Measurements from ENCODE around the gene CSRP1. TPM values are rescaled to one million over a fixed set of nuclear protein-coding genes. Genes with fewer than 3 reads are reported as not detected.

The CSRP1 gene
- total and polyA plus RNA-seq, 2 of the 13 experiments (the other 11 are each of a cell fraction or from before 2014, with no cell fraction given), result 17.7 to 68.9 TPM

DNA sequence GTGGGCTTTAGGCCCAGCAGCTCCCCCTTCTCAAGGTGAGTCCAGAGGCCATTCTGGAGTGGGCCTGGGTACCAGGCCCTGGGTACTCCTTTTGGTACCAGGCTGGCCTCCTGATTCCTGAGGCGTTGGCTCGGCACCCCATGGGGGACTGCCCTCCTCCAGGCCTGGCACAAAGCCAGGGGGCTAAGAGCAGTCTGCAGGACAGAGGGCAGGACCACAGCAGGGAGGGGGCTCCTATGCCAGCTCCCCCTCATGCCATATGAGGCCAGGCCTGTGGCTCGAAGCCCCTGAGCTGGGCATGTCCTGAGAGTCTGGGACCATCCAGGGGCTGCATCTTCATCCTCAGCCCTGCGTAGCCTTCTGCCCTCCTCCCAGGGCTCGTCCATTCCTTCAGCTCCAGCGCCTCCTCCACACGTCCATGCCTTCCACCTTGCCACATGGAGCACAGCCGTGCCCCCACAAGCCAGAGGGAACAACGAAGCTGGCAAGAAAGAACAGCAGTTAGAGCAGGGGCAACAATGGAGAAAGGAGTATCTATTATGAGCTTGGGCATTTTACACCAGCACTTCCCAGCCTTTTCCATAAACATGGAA, 41.1 kb downstream of the CSRP1 start:
- CTCF ChIA-PET (ENCODE audit: low intra/inter-chr PET ratio, low total read pairs), result no interaction called here
- H3K36me3 ChIP-seq (replicated peaks in 1 of 2; ENCODE audit: control insufficient read depth in 1 of 2, insufficient read depth in 2 of 2, low read length in 2 of 2), result peaks cover 2 to 6% of the 10 kb centered on the region in 2 experiments; a peak in 2 of 5 replicates
- H3K9me3 ChIP-seq (ENCODE audit: low read length), result no peaks in the 10 kb centered on the region
- 0 out of 2 replicates have a peak, but pooled peaks cover 15% of the 10 kb centered on the region for H4K20me1 ChIP-seq (ENCODE audit: insufficient read depth, low read length)
- H2AFZ ChIP-seq (ENCODE audit: low read length), result no peak overlapping the region
- FAIRE-seq (no peak), DNase-seq (ENCODE audit: low spot score) (no peak), ATAC-seq (no peak)
- POLR2A ChIA-PET, result no interaction called here
- peaks cover 27% of the 10 kb centered on the region for H3K79me2 ChIP-seq (ENCODE audit: insufficient read depth, low read length)
- TF ChIP-seq AGO2 (optimal IDR thresholded peaks at IDR 0.05; ENCODE audit: low read depth, low read length), result peak; percentile 58
- TF ChIP-seq, protein P1, sequence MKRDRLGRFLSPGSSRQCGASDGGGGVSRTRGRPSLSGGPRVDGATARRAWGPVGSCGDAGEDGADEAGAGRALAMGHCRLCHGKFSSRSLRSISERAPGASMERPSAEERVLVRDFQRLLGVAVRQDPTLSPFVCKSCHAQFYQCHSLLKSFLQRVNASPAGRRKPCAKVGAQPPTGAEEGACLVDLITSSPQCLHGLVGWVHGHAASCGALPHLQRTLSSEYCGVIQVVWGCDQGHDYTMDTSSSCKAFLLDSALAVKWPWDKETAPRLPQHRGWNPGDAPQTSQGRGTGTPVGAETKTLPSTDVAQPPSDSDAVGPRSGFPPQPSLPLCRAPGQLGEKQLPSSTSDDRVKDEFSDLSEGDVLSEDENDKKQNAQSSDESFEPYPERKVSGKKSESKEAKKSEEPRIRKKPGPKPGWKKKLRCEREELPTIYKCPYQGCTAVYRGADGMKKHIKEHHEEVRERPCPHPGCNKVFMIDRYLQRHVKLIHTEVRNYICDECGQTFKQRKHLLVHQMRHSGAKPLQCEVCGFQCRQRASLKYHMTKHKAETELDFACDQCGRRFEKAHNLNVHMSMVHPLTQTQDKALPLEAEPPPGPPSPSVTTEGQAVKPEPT (CRISPR knock-in tag; IDR thresholded peaks at IDR 0.05; ENCODE audit: low read depth), result no peak
- no peak for TF ChIP-seq IKZF4 (CRISPR knock-in tag; IDR thresholded peaks at IDR 0.05; ENCODE audit: borderline replicate concordance, low read depth, not compliant biosample characterization)
- no peak for TF ChIP-seq ATRX (CRISPR knock-in tag; IDR thresholded peaks at IDR 0.05; ENCODE audit: borderline replicate concordance)
- TF ChIP-seq, protein P2, sequence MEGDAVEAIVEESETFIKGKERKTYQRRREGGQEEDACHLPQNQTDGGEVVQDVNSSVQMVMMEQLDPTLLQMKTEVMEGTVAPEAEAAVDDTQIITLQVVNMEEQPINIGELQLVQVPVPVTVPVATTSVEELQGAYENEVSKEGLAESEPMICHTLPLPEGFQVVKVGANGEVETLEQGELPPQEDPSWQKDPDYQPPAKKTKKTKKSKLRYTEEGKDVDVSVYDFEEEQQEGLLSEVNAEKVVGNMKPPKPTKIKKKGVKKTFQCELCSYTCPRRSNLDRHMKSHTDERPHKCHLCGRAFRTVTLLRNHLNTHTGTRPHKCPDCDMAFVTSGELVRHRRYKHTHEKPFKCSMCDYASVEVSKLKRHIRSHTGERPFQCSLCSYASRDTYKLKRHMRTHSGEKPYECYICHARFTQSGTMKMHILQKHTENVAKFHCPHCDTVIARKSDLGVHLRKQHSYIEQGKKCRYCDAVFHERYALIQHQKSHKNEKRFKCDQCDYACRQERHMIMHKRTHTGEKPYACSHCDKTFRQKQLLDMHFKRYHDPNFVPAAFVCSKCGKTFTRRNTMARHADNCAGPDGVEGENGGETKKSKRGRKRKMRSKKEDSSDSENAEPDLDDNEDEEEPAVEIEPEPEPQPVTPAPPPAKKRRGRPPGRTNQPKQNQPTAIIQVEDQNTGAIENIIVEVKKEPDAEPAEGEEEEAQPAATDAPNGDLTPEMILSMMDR (CRISPR knock-in tag; IDR thresholded peaks at IDR 0.05), result no peak
- TF ChIP-seq, protein P3, sequence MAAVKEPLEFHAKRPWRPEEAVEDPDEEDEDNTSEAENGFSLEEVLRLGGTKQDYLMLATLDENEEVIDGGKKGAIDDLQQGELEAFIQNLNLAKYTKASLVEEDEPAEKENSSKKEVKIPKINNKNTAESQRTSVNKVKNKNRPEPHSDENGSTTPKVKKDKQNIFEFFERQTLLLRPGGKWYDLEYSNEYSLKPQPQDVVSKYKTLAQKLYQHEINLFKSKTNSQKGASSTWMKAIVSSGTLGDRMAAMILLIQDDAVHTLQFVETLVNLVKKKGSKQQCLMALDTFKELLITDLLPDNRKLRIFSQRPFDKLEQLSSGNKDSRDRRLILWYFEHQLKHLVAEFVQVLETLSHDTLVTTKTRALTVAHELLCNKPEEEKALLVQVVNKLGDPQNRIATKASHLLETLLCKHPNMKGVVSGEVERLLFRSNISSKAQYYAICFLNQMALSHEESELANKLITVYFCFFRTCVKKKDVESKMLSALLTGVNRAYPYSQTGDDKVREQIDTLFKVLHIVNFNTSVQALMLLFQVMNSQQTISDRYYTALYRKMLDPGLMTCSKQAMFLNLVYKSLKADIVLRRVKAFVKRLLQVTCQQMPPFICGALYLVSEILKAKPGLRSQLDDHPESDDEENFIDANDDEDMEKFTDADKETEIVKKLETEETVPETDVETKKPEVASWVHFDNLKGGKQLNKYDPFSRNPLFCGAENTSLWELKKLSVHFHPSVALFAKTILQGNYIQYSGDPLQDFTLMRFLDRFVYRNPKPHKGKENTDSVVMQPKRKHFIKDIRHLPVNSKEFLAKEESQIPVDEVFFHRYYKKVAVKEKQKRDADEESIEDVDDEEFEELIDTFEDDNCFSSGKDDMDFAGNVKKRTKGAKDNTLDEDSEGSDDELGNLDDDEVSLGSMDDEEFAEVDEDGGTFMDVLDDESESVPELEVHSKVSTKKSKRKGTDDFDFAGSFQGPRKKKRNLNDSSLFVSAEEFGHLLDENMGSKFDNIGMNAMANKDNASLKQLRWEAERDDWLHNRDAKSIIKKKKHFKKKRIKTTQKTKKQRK (IDR thresholded peaks at IDR 0.05; ENCODE audit: low read length), result no peak
- intact Hi-C loops (cut with micrococcal nuclease; ENCODE audit: unreplicated experiment) (no loop called here), in situ Hi-C loops (cut with HindIII; ENCODE audit: extremely low pct_ligation_motif_present, low pct_unique_long_range_greater_than_20kb) (no loop called here)
- H3K4me3 ChIP-seq (replicated peaks in 1 of 3; ENCODE audit: insufficient read depth in 1 of 3, low read depth in 2 of 3, low read length in 3 of 3), result no peak overlapping the region
- H3K27me3 ChIP-seq (ENCODE audit: control insufficient read depth in 1 of 2, insufficient read depth in 2 of 2, low read length in 2 of 2), result peaks cover 0 to 15% of the 10 kb centered on the region in 2 experiments; a peak in 2 of 5 replicates
- no peak overlapping the region for H3K9ac ChIP-seq (ENCODE audit: insufficient read depth, low read depth, low read length)
- H3K4me1 ChIP-seq (ENCODE audit: insufficient read depth, low read length), result peaks cover 66% of the 10 kb centered on the region
- peak overlapping the region; percentile 83; the same call in 1 of the 2 replicates for H3K4me2 ChIP-seq (ENCODE audit: low read depth, low read length)
- 98% methylated on average over 7 of the region's 9 CpGs for WGBS (ENCODE audit: low lambda C conversion rate)
- BruUV-seq (replicated peaks), result no TSS peak
- no peak overlapping the region for H3K27ac ChIP-seq (ENCODE audit: extremely low read length, insufficient read depth, low read length)
